Mesendoderm (in vitro differentiated cells): Measurements from ENCODE around the gene CTAGE6. TPM values are rescaled to one million over a fixed set of nuclear protein-coding genes. Genes with fewer than 3 reads are reported as not detected.
"Not testable (repeated sequence)": the region's sequence is repeated elsewhere in the genome, so short reads cannot be mapped to it uniquely, and the experiment has no call there.

Source experiments
- DNase-seq: peaks from one replicate; pipeline ENCODE4 v3.0.0; 2013
- H2AK5ac ChIP-seq: 2 replicates; pipeline ENCODE4 v1.6.1; 2013; ENCODE audit warnings: low read length, inconsistent platforms
- H2BK120ac ChIP-seq: 2 replicates; pipeline ENCODE4 v1.6.1; 2013; ENCODE audit warnings: low read depth, mild to moderate bottlenecking, low read length, moderate library complexity, mixed read lengths
- H2BK15ac ChIP-seq: replicated peaks from 2 replicates; pipeline ENCODE4 v1.6.1; 2013; ENCODE audit warnings: low read depth, mild to moderate bottlenecking, moderate library complexity
- H2BK5ac ChIP-seq: 2 replicates; pipeline ENCODE4 v1.6.1; 2013; ENCODE audit warnings: low read length, inconsistent platforms
- H3K18ac ChIP-seq: 2 replicates; pipeline ENCODE4 v1.6.1; 2013; ENCODE audit warnings: mild to moderate bottlenecking, low read length, mixed read lengths
- H3K23ac ChIP-seq: one replicate; pipeline ENCODE4 v1.6.1; 2013; ENCODE audit warnings: low read length
- H3K27ac ChIP-seq: 2 replicates; pipeline ENCODE4 v1.5.1; 2013; ENCODE audit warnings: low read depth, mild to moderate bottlenecking, inconsistent platforms, low read length, moderate library complexity
- H3K27me3 ChIP-seq: 2 replicates; pipeline ENCODE4 v1.6.1; 2013; ENCODE audit warnings: low read length, control low read depth, mild to moderate bottlenecking, inconsistent platforms; ENCODE audit not compliant: insufficient read depth, poor library complexity
- H3K36me3 ChIP-seq: 2 replicates; pipeline ENCODE4 v1.6.1; 2013; ENCODE audit warnings: low read length, inconsistent platforms; ENCODE audit not compliant: control insufficient read depth, insufficient read depth
- H3K4ac ChIP-seq: one replicate; pipeline ENCODE4 v1.6.1; 2013; ENCODE audit warnings: low read depth, mild to moderate bottlenecking, low read length, moderate library complexity
- H3K4me1 ChIP-seq: 2 replicates; pipeline ENCODE4 v1.6.1; 2013; ENCODE audit warnings: low read depth, low read length, inconsistent platforms; ENCODE audit not compliant: control insufficient read depth
- H3K4me2 ChIP-seq: 2 replicates; pipeline ENCODE4 v1.6.1; 2013; ENCODE audit warnings: low read length
- H3K4me3 ChIP-seq: 2 replicates; pipeline ENCODE4 v1.5.1; 2013; ENCODE audit warnings: mild to moderate bottlenecking, low read length
- H3K56ac ChIP-seq: one replicate; pipeline ENCODE4 v1.6.1; 2013; ENCODE audit warnings: low read length
- H3K79me1 ChIP-seq: 2 replicates; pipeline ENCODE4 v1.6.1; 2013; ENCODE audit warnings: low read length, inconsistent platforms
- H3K79me2 ChIP-seq: 2 replicates; pipeline ENCODE4 v1.6.1; 2013; ENCODE audit warnings: mild to moderate bottlenecking, low read length; ENCODE audit not compliant: control insufficient read depth, insufficient read depth
- H3K9ac ChIP-seq: 2 replicates; pipeline ENCODE4 v1.6.1; 2013; ENCODE audit warnings: low read length, inconsistent platforms
- H4K5ac ChIP-seq: one replicate; pipeline ENCODE4 v1.6.1; 2013; ENCODE audit warnings: low read length
- H4K8ac ChIP-seq: one replicate; pipeline ENCODE4 v1.6.1; 2013; ENCODE audit warnings: low read depth, mild to moderate bottlenecking, control low read depth, low read length, moderate library complexity
- WGBS: extraction: QIAGEN DNeasy Blood & Tissue Kit; methylation state at CpG from one replicate; pipeline ENCODE4 v1.1.7; 2013; ENCODE audit warnings: low lambda C conversion rate, missing lambda C conversion rate; ENCODE audit not compliant: insufficient coverage; ENCODE audit errors: extremely low coverage; 5-methylcytosine and 5-hydroxymethylcytosine counted together
- small RNA-seq: library from polyadenylated mRNA; stranded (forward); fragments of <200 nt; extraction: miRNeasy Mini kit (QIAGEN cat#:217004); gene quantifications from one replicate; pipeline ENCODE3, GENCODE V24; 2013; ENCODE audit not compliant: insufficient read depth

The CTAGE6 gene

GRCh38 chr7:143714581-143715454, 42.7 kb downstream of the CTAGE6 start:
- not testable (repeated sequence) for H3K27me3 ChIP-seq, H3K56ac ChIP-seq, H3K36me3 ChIP-seq, H3K4me2 ChIP-seq, H3K27ac ChIP-seq, H3K79me1 ChIP-seq, H2BK15ac ChIP-seq, H2BK120ac ChIP-seq, H3K4me3 ChIP-seq, H3K4ac ChIP-seq, H3K9ac ChIP-seq, H3K18ac ChIP-seq, H3K23ac ChIP-seq, H4K8ac ChIP-seq, H3K79me2 ChIP-seq, H4K5ac ChIP-seq, H3K4me1 ChIP-seq, H2BK5ac ChIP-seq, DNase-seq, H2AK5ac ChIP-seq
- no CpG with 5 or more reads among the region's 11 CpGs for WGBS

DNA sequence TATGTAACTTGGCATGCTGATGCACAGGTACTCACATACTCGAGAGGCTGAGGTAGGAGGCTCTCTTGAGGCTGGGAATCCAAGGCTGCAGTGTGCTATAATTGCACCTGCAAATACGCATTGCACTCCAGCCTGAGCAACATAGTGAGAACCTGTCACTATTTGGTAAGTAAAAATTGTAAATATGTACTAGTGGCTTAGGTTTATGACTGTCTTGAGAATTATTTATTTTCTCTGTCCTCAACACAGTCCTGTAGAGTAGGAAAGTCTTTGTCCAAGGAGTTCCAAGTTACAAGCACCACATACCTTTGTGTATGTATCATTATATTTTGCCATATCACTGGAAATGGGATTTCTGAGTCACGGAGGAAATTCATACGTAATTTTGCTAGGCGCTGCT, 45.1 kb downstream of the CTAGE6 start:
- H3K56ac ChIP-seq, DNase-seq, H2BK15ac ChIP-seq, H3K18ac ChIP-seq, H4K8ac ChIP-seq, H3K36me3 ChIP-seq, H3K9ac ChIP-seq, H3K79me1 ChIP-seq, H3K27me3 ChIP-seq, H3K4me1 ChIP-seq, H3K23ac ChIP-seq, H3K4me3 ChIP-seq, H3K27ac ChIP-seq, H3K4me2 ChIP-seq, H2AK5ac ChIP-seq, H3K4ac ChIP-seq, H3K79me2 ChIP-seq, H2BK120ac ChIP-seq, H2BK5ac ChIP-seq, H4K5ac ChIP-seq: not testable (repeated sequence)
- WGBS: no CpG with 5 or more reads among the region's 5 CpGs

DNA sequence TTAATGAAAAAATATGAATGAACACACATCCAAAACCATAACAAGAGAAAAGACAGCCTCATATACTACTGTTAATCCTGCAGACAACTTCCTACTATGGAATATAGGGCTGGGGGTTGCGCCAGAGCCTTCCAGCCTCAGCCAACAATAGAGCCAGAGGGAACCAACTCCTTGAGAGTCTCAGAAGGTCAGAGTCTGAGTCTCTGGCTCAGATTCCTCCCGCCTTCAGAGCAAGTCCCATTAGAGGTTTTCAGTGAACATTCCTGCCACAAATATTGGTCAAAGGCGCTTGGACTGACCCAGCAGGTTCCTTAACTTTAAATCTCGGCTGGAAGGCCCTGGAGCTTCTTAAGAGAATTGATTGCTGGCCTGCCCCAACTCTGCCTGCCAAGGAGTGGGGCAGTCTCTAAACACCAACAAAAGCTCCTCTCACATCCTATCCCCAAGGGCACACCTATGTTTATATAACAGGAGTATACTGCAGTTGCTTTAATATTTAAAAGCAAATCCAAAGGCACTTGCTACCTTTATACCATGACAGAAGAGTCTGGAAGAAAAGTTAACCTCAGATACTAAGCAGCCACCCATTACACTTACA, 45.7 kb downstream of the CTAGE6 start:
- no CpG with 5 or more reads among the region's 4 CpGs for WGBS
- H3K79me2 ChIP-seq, H3K23ac ChIP-seq: not testable (repeated sequence)

GRCh38 chr7:143709895-143710294, 47.6 kb downstream of the CTAGE6 start:
- H3K56ac ChIP-seq, H3K27ac ChIP-seq, H3K4me2 ChIP-seq, H2BK5ac ChIP-seq, H2BK120ac ChIP-seq, H3K79me1 ChIP-seq, H3K4me1 ChIP-seq, H4K8ac ChIP-seq, H2BK15ac ChIP-seq, H3K4ac ChIP-seq, DNase-seq, H3K23ac ChIP-seq, H3K9ac ChIP-seq, H2AK5ac ChIP-seq, H3K18ac ChIP-seq, H3K36me3 ChIP-seq, H3K4me3 ChIP-seq, H4K5ac ChIP-seq, H3K27me3 ChIP-seq, H3K79me2 ChIP-seq: not testable (repeated sequence)
- no CpG with 5 or more reads among the region's 5 CpGs for WGBS

More for the DNA sequence above, 45.7 kb downstream of the CTAGE6 start:
- not testable (repeated sequence) for H3K36me3 ChIP-seq, H3K27ac ChIP-seq, H4K5ac ChIP-seq, H4K8ac ChIP-seq, H3K9ac ChIP-seq, H3K27me3 ChIP-seq, H2BK120ac ChIP-seq, H3K79me1 ChIP-seq, H2AK5ac ChIP-seq, H2BK5ac ChIP-seq, H3K4me3 ChIP-seq, DNase-seq, H3K4me2 ChIP-seq, H3K4ac ChIP-seq, H3K56ac ChIP-seq, H2BK15ac ChIP-seq, H3K18ac ChIP-seq, H3K4me1 ChIP-seq

Small RNA genes within 50 kb of the gene (small RNA-seq; reads per million reads assigned to genes)
- gene RNU6-267P: not detected
